Lower leg skin (tissue), 4 donors: ENCODE results near the gene TAGLN. TPM values are rescaled to one million over a fixed set of nuclear protein-coding genes. Genes with fewer than 3 reads are reported as not detected.
A peak's percentile ranks its signal among the peaks of the same experiment; 100 is the strongest.

Experiments
- DNase-seq, 2 donors: peaks; one replicate each; pipeline ENCODE4 v3.0.0-alpha.2; 2019; ENCODE audit warnings: low spot score in 2 of 2
- H3K4me3 ChIP-seq: fragments of 200-600 bp; sonication (generic); 2 replicates; pipeline ENCODE4 v1.5.1; 2017; ENCODE audit warnings: mild to moderate bottlenecking, low read depth; ENCODE audit not compliant: poor library complexity, severe bottlenecking
- POLR2A ChIP-seq, 2 donors: fragments of 450-650 bp; IDR thresholded peaks; one replicate each; pipeline ENCODE4 v1.6.1; 2016 to 2017; ENCODE audit warnings: antibody characterized with exemption in 2 of 2, mild to moderate bottlenecking in 1 of 2, moderate library complexity in 1 of 2
- WGBS, 2 donors: methylation state at CpG; one replicate each; pipeline ENCODE4 v1.1.5; 2018; 5-methylcytosine and 5-hydroxymethylcytosine counted together
- intact Hi-C: fragments of 100-400 bp; cut with DNase I; formaldehyde crosslinking; loops from one replicate; pipeline ENCODE4 v1.15.0; 2023; ENCODE audit warnings: low total_unique reads
- total RNA-seq, 4 donors: library from RNA; depleted of rRNA; stranded (reverse); fragments of >200 nt; gene quantifications; one replicate each; pipeline ENCODE4 v1.1.0, GENCODE V29; 2016
- TF ChIP-seq, protein P1 (sequence below), 3 donors: fragments of 450-650 bp; IDR thresholded peaks; one replicate each; pipeline ENCODE4 v1.5.1; 2016; ENCODE audit warnings: antibody characterized with exemption in 3 of 3, mild to moderate bottlenecking in 3 of 3, moderate library complexity in 2 of 3

Gene TAGLN
- total RNA-seq, 4 donors from 2014 or later = 122 to 450 (median 233) TPM

DNA sequence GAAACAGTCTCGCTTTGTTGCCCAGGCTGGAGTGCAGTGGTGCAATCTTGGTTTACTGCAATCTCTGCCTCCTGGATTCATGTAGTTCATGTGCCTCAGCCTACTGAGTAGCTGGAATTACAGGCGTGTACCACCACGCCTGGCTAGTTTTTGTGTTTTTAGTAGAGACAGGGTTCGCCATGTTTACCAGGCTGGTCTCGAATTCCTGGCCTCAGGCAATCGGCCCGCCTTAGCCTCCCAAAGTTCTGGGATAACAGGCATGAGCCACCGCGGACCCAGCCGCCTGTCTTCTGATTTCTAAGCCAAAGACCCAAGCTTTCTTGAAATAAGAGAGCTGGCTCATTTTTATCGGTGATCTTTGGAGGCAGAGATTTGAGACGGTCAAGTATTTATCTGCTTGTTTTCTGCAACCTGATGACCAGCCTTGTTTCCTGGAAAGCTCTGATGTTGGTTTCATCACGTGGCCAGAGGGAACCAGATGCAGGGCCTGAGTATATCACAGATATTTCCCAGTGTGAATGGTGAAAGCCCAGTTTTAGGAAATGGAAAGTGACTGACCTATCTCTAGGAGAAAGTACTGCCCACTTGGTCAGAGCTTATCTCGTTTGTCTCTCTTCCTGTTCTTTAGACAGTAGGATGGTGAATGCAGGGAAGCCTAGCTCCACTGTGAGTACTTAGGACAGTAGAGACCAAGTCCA lies 26.3 kb upstream of the TAGLN start:
- WGBS, 2 donors = 53 to 78% methylated on average over 14 of the region's 14 CpGs
- DNase-seq = peak in 1 of 2 donors; percentile 67
- no peak overlapping the region for H3K4me3 ChIP-seq
- TF ChIP-seq, protein P1, sequence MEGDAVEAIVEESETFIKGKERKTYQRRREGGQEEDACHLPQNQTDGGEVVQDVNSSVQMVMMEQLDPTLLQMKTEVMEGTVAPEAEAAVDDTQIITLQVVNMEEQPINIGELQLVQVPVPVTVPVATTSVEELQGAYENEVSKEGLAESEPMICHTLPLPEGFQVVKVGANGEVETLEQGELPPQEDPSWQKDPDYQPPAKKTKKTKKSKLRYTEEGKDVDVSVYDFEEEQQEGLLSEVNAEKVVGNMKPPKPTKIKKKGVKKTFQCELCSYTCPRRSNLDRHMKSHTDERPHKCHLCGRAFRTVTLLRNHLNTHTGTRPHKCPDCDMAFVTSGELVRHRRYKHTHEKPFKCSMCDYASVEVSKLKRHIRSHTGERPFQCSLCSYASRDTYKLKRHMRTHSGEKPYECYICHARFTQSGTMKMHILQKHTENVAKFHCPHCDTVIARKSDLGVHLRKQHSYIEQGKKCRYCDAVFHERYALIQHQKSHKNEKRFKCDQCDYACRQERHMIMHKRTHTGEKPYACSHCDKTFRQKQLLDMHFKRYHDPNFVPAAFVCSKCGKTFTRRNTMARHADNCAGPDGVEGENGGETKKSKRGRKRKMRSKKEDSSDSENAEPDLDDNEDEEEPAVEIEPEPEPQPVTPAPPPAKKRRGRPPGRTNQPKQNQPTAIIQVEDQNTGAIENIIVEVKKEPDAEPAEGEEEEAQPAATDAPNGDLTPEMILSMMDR (IDR thresholded peaks at IDR 0.05) = no peak
- TF ChIP-seq POLR2A (IDR thresholded peaks at IDR 0.05) = no peak
- intact Hi-C loops = no loop called here

DNA sequence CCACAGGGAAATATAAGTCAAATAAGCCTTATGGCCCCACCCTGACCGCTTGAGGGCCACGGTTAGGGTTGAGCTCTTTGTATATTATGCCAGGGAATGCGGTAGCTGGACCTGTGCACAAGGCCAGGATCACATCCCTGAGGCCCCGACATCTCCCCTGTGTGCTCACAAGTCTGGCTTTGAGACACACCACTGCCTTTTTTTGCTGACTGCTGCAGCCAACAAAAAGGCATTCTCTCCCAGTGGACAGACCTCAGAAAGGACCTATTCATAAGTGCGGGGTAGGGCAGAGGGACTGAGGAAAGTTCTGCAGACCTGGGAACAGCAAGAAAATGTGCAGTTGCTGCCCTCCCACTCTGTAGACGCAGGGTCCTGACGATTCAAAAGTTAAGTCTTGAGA lies 24.1 kb upstream of the TAGLN start:
- intact Hi-C loops = no loop called here
- no peak for TF ChIP-seq POLR2A (IDR thresholded peaks at IDR 0.05)
- TF ChIP-seq, protein P1 (IDR thresholded peaks at IDR 0.05) = no peak
- DNase-seq = peak in 1 of 2 donors; percentile 28
- 72 to 75% methylated on average over 7 of the region's 7 CpGs for WGBS, 2 donors
- no peak overlapping the region for H3K4me3 ChIP-seq

DNA sequence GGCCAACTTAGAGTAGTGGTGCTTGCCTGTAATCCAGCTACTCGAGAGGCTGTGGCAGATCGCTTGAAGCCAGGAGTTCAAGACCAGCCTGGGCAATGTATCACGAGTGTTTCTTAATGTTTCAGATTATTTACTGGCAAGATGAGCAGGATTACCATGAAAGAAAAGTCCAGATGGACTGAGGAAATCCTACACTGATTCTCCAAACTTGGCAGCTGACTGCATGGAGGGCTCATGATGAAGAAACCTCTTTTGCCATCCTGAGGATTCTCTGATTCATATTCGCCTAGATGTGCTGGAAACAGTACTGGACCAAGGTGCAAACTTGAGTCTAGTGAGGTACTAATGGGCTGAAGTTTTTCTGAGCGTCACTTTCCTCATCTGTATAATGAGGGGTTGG lies 23.4 kb upstream of the TAGLN start:
- H3K4me3 ChIP-seq = no peak overlapping the region
- WGBS, 2 donors = 79 to 85% methylated on average over 5 of the region's 5 CpGs
- intact Hi-C loops = no loop called here
- DNase-seq = no peak
- TF ChIP-seq, protein P1 (IDR thresholded peaks at IDR 0.05) = no peak
- no peak for TF ChIP-seq POLR2A (IDR thresholded peaks at IDR 0.05)

DNA sequence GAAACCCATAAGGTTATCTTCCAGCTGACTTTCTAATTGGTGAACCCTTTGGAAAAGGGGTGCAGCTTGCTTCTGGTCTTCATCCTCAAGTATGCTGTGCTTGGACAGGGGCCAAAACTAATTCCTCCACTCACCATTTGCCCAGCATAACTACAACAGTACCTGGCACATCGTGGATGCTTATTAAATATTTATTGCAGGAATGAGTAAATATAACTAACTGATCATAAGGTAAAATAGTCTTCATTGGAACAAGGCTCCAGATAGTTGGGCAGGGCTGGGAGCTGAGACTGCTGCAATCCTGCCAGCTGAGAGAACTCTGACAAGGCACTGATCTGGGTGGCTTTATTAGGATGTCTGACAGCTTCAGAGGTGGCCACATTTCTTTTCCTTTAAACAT lies 23.0 kb upstream of the TAGLN start:
- TF ChIP-seq, protein P1 (IDR thresholded peaks at IDR 0.05) = no peak
- TF ChIP-seq POLR2A (IDR thresholded peaks at IDR 0.05) = no peak
- intact Hi-C loops = no loop called here
- no peak overlapping the region for H3K4me3 ChIP-seq
- WGBS, 2 donors = 71 to 86% methylated on average over 1 of the region's 1 CpG
- peak in 1 of 2 donors; percentile 40 for DNase-seq

DNA sequence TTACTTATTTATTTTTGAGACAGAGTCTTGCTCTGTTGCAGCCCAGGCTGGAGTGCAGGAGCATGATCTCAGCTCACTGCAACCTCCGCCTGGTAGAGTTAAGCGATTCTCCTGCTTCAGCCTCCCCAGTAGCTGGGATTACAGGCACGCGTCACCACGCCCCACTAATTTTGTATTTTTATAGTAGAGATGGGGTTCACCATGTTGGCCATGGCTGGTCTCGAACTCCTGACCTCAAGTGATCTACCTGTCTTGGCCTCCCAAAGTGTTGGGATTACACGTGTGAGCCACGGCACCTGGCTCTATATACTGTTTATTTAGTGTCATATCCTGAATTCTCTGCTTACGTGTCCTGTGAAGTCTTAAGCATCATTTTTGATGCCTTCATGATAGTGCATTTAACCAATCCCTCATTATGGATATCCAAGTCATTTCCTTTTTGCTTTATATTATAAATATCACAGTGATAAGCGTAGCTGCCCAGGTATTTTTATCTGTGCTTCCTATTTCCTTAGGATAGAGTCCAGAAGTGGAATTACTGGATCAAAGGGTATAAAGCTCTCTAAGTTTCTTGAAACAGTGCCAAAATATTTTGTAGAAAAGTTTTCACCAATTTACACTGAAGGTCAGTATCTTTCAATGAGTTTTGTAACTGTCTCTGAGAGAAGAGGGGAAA lies 21.5 kb upstream of the TAGLN start:
- no peak overlapping the region for H3K4me3 ChIP-seq
- intact Hi-C loops = no loop called here
- WGBS, 2 donors = 77% methylated on average over 10 of the region's 10 CpGs
- peak in 1 of 2 donors; percentile 61 for DNase-seq
- TF ChIP-seq, protein P1 (IDR thresholded peaks at IDR 0.05) = no peak
- TF ChIP-seq POLR2A (IDR thresholded peaks at IDR 0.05) = no peak
